Neural progenitor cell (in vitro differentiated cells): ENCODE results near the gene DMKN. TPM values are rescaled to one million over a fixed set of nuclear protein-coding genes. Genes with fewer than 3 reads are reported as not detected.
"Not testable (repeated sequence)": the region's sequence is repeated elsewhere in the genome, so short reads cannot be mapped to it uniquely, and the experiment has no call there.

Source experiments
- DNase-seq: peaks from one replicate; pipeline ENCODE4 v3.0.0-alpha.2; 2016; ENCODE audit warnings: low spot score
- H2AFZ ChIP-seq: fragments of 200-600 bp; sonication (generic); replicated peaks from 2 replicates; pipeline ENCODE4 v1.6.1; 2016; ENCODE audit warnings: antibody characterized with exemption
- H3F3A ChIP-seq: fragments of 200-600 bp; sonication (generic); 2 replicates; pipeline ENCODE4 v1.6.1; 2016; ENCODE audit warnings: antibody characterized with exemption, low read depth
- H3K27ac ChIP-seq: fragments of 200-600 bp; sonication (generic); 2 replicates; pipeline ENCODE4 v1.5.1; 2016; ENCODE audit warnings: mild to moderate bottlenecking
- H3K27me3 ChIP-seq: fragments of 200-600 bp; sonication (generic); 2 replicates; pipeline ENCODE4 v1.6.1; 2016; ENCODE audit warnings: mild to moderate bottlenecking, moderate library complexity
- H3K36me3 ChIP-seq: fragments of 200-600 bp; sonication (generic); 2 replicates; pipeline ENCODE4 v1.5.1; 2016
- H3K4me1 ChIP-seq: fragments of 200-600 bp; sonication (generic); 2 replicates; pipeline ENCODE4 v1.6.1; 2016; ENCODE audit warnings: mixed run types
- H3K4me2 ChIP-seq: fragments of 200-600 bp; sonication (generic); 2 replicates; pipeline ENCODE4 v1.6.1; 2016
- H3K4me3 ChIP-seq: fragments of 200-600 bp; sonication (generic); 2 replicates; pipeline ENCODE4 v1.5.1; 2016
- H3K79me2 ChIP-seq: fragments of 200-600 bp; sonication (generic); 2 replicates; pipeline ENCODE4 v1.6.1; 2016; ENCODE audit warnings: low read depth
- H3K9ac ChIP-seq: fragments of 200-600 bp; sonication (generic); 2 replicates; pipeline ENCODE4 v1.6.1; 2016
- H3K9me3 ChIP-seq: fragments of 200-600 bp; sonication (generic); 2 replicates; pipeline ENCODE4 v1.5.1; 2016; ENCODE audit warnings: low read depth
- H4K20me1 ChIP-seq: fragments of 200-600 bp; sonication (generic); 2 replicates; pipeline ENCODE4 v1.6.1; 2016; ENCODE audit warnings: low read depth
- H3K27ac Mint-ChIP-seq: 3 replicates; pipeline ENCODE4 v1.8.0; 2021; ENCODE audit warnings: mixed read lengths
- H3K27me3 Mint-ChIP-seq: 2 replicates; pipeline ENCODE4 v1.8.0; 2022; ENCODE audit warnings: low read depth, mild to moderate bottlenecking, inconsistent platforms, moderate library complexity, mixed read lengths; ENCODE audit not compliant: insufficient read depth
- H3K36me3 Mint-ChIP-seq: 3 replicates; pipeline ENCODE4 v1.8.0; 2021; ENCODE audit warnings: mixed read lengths
- H3K4me1 Mint-ChIP-seq: 3 replicates; pipeline ENCODE4 v1.8.0; 2021; ENCODE audit warnings: mixed read lengths
- H3K4me3 Mint-ChIP-seq: 3 replicates; pipeline ENCODE4 v1.8.0; 2021; ENCODE audit warnings: mild to moderate bottlenecking, moderate library complexity, mixed read lengths
- H3K9me3 Mint-ChIP-seq: 3 replicates; pipeline ENCODE4 v1.8.0; 2020; ENCODE audit warnings: mixed read lengths
- EZH2 ChIP-seq: fragments of 200-600 bp; sonication (generic); IDR thresholded peaks from 2 replicates; pipeline ENCODE4 v1.6.1; 2017; ENCODE audit warnings: antibody characterized with exemption, mild to moderate bottlenecking, moderate library complexity
- EZH2phosphoT487 ChIP-seq: fragments of 200-600 bp; sonication (generic); IDR thresholded peaks from 2 replicates; pipeline ENCODE4 v1.6.1; 2017; ENCODE audit warnings: antibody characterized with exemption
- total RNA-seq: library from RNA; depleted of rRNA; stranded (reverse); fragments of >200 nt; gene quantifications from 2 replicates; pipeline ENCODE4 v1.2.3, GENCODE V29; 2015; ENCODE audit warnings: low replicate concordance
- TF ChIP-seq, protein P1 (sequence below): fragments of 200-600 bp; sonication (generic); IDR thresholded peaks from 2 replicates; pipeline ENCODE4 v1.5.1; 2017; ENCODE audit warnings: antibody characterized with exemption, mild to moderate bottlenecking

Gene DMKN
- total RNA-seq, 1 donor from 2014 or later, result 175 TPM

DNA sequence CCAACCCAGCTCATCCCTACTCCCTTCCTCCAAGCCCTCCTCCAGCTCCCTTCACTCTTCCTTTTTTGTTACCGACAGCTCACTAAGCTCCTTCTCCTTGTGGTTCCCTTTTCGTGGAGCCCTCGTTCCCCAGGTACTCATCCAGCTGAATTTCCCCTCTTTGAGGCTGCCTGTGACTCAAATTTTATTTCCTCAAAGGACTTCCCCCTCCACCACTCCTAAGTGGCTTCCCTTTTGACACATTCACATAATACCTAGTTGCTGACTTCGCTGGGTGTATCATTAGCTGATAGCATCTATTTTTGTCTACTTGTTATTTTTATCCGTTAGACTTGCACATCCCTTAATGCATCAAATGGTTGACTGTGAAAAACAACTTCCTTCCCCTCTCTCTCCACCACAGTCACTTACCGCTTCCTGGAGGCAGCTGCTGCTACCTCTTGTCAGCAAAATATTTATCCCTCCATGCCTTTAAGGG, 50.9 kb downstream of the DMKN start:
- no peaks in the 10 kb centered on the region for H4K20me1 ChIP-seq
- no peak for DNase-seq
- H3K4me3 ChIP-seq, result no peak overlapping the region
- Mint-ChIP-seq H3K36me3 (no peaks in the 10 kb centered on the region), H3K4me3 (no peak overlapping the region), H3K27ac (no peak overlapping the region), H3K9me3 (no peaks in the 10 kb centered on the region), H3K4me1 (peaks cover 7% of the 10 kb centered on the region), H3K27me3 (peaks cover 6% of the 10 kb centered on the region)
- H2AFZ ChIP-seq, result no peak overlapping the region
- H3K9me3 ChIP-seq, result no peaks in the 10 kb centered on the region
- H3K4me2 ChIP-seq, result no peak overlapping the region
- H3K36me3 ChIP-seq, result no peaks in the 10 kb centered on the region
- TF ChIP-seq EZH2, result no peak
- no peak for TF ChIP-seq EZH2phosphoT487
- TF ChIP-seq, protein P1, sequence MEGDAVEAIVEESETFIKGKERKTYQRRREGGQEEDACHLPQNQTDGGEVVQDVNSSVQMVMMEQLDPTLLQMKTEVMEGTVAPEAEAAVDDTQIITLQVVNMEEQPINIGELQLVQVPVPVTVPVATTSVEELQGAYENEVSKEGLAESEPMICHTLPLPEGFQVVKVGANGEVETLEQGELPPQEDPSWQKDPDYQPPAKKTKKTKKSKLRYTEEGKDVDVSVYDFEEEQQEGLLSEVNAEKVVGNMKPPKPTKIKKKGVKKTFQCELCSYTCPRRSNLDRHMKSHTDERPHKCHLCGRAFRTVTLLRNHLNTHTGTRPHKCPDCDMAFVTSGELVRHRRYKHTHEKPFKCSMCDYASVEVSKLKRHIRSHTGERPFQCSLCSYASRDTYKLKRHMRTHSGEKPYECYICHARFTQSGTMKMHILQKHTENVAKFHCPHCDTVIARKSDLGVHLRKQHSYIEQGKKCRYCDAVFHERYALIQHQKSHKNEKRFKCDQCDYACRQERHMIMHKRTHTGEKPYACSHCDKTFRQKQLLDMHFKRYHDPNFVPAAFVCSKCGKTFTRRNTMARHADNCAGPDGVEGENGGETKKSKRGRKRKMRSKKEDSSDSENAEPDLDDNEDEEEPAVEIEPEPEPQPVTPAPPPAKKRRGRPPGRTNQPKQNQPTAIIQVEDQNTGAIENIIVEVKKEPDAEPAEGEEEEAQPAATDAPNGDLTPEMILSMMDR, result no peak
- H3K27ac ChIP-seq, result no peak overlapping the region
- peaks cover 3% of the 10 kb centered on the region for H3K4me1 ChIP-seq
- no peaks in the 10 kb centered on the region for H3K79me2 ChIP-seq
- H3F3A ChIP-seq, result no peaks in the 10 kb centered on the region
- no peak overlapping the region for H3K9ac ChIP-seq
- H3K27me3 ChIP-seq, result no peaks in the 10 kb centered on the region

DNA sequence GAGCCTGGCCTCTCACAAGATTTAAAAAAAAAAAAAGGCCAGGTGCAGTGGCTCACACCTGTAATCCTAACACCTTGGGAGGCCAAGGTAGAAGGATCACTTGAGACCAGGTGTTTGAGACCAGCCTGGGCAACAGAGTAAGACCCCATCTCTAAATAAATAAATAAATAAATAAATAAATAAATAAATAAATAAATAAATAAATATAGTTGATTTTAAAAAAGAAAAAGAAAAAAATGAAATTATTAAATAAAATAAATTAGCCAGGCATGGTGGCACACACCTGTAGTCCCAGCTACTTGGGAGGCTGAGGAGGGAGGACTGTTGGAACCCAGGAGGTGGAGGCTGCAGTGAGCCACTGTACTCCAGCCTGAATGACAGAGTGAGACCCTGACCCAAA, 51.7 kb downstream of the DMKN start:
- not testable (repeated sequence) for H3K27ac Mint-ChIP-seq, H3K9me3 ChIP-seq, H3K9me3 Mint-ChIP-seq, H3K4me1 ChIP-seq, H2AFZ ChIP-seq, H3K4me1 Mint-ChIP-seq, H3K27ac ChIP-seq, H3K9ac ChIP-seq, H3K36me3 ChIP-seq, DNase-seq, H3K27me3 Mint-ChIP-seq, H4K20me1 ChIP-seq, H3K79me2 ChIP-seq, H3K27me3 ChIP-seq, H3K4me3 Mint-ChIP-seq, H3K4me3 ChIP-seq, H3K4me2 ChIP-seq, H3K36me3 Mint-ChIP-seq, H3F3A ChIP-seq

DNA sequence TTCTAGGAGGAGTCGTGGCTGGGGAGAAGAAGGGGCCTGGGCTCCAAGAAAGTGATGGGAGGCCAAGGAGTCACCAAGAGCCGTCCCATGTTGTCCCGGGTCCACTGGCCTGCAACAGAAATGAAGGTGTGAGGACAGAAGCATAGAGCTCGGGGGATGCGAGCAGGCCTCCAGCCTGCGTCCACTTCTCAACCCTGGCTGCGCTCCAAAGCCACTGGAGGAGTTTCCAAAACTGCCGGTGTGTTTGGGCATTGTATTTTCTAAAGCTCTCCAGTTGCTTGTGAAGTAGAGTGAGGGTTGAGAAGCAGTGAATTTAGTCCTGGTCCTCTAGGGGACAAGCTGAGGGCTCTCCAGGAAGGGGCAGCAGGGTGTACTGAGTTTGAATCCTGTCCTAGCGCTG, 52.4 kb downstream of the DMKN start:
- Mint-ChIP-seq H3K27me3 (peaks cover 6% of the 10 kb centered on the region), H3K9me3 (no peaks in the 10 kb centered on the region), H3K4me1 (peaks cover 7% of the 10 kb centered on the region), H3K4me3 (no peak overlapping the region), H3K36me3 (no peaks in the 10 kb centered on the region), H3K27ac (peak overlapping the region; percentile 3)
- Histone ChIP-seq H3K4me2 (no peak overlapping the region), H3K27me3 (no peaks in the 10 kb centered on the region), H3K9ac (no peak overlapping the region), H2AFZ (no peak overlapping the region), H3K36me3 (no peaks in the 10 kb centered on the region), H3F3A (no peaks in the 10 kb centered on the region), H4K20me1 (no peaks in the 10 kb centered on the region), H3K27ac (no peak overlapping the region), H3K4me3 (no peak overlapping the region), H3K4me1 (peaks cover 3% of the 10 kb centered on the region), H3K9me3 (no peaks in the 10 kb centered on the region), H3K79me2 (no peaks in the 10 kb centered on the region)
- DNase-seq, result no peak
- no peak for TF ChIP-seq EZH2phosphoT487
- TF ChIP-seq, protein P1, result no peak
- no peak for TF ChIP-seq EZH2

DNA sequence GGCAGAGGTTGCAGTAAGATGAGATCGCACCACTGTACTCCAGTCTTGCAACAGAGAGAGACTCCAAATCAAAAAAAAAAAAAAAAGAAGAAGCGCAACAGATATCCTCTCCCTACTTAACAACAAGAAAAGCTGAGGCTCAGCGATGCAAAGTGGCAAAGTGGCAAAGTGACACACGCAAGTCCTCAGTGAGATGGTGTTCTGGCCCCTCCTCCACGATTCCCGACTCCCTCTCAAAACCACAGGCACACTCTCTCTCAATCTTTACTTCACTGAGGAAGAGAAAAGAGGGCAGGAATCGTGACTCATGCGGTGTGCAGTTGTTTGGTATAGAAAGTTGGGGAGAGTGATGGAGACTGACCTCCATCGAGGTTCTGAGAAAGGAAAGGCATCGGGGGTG, 52.8 kb downstream of the DMKN start:
- no peak for DNase-seq
- Mint-ChIP-seq H3K36me3 (no peaks in the 10 kb centered on the region), H3K9me3 (no peaks in the 10 kb centered on the region), H3K27me3 (peaks cover 6% of the 10 kb centered on the region), H3K4me1 (peaks cover 7% of the 10 kb centered on the region), H3K27ac (peak overlapping the region; percentile 3), H3K4me3 (peak overlapping the region; percentile 6)
- Histone ChIP-seq H2AFZ (no peak overlapping the region), H3K27me3 (no peaks in the 10 kb centered on the region), H3K4me1 (peaks cover 3% of the 10 kb centered on the region), H3K9me3 (no peaks in the 10 kb centered on the region), H3K9ac (no peak overlapping the region), H3K79me2 (no peaks in the 10 kb centered on the region), H3F3A (no peaks in the 10 kb centered on the region), H3K4me3 (no peak overlapping the region), H3K27ac (no peak overlapping the region), H3K36me3 (no peaks in the 10 kb centered on the region), H3K4me2 (no peak overlapping the region), H4K20me1 (no peaks in the 10 kb centered on the region)
- no peak for TF ChIP-seq EZH2phosphoT487
- TF ChIP-seq, protein P1, result no peak
- TF ChIP-seq EZH2, result no peak
